Esophagus muscularis mucosa (tissue), 4 donors: ENCODE data around the gene SLC22A5. TPM values are rescaled to one million over a fixed set of nuclear protein-coding genes. Genes with fewer than 3 reads are reported as not detected.

Source experiments
- DNase-seq: peaks from one replicate; pipeline ENCODE4 v3.0.0-alpha.2; 2017; ENCODE audit errors: extremely low spot score
- H3K27ac ChIP-seq, 4 donors: fragments of 200-600 bp; sonication (generic); replicated peaks in 1 of 4; 1 replicate in 3 of 4; 2 replicates in 1 of 4; pipeline ENCODE4 v1.5.1; 2016 to 2019; ENCODE audit warnings: mild to moderate bottlenecking in 1 of 4
- H3K27me3 ChIP-seq, 4 donors: fragments of 200-600 bp; sonication (generic); one replicate each; pipeline versions ENCODE4 v1.5.1 to v1.6.0; 2016 to 2019
- H3K36me3 ChIP-seq, 4 donors: fragments of 200-600 bp; sonication (generic); one replicate each; pipeline ENCODE4 v1.5.1; 2016 to 2019
- H3K4me1 ChIP-seq, 4 donors: fragments of 200-600 bp; sonication (generic); one replicate each; pipeline ENCODE4 v1.5.1; 2016 to 2019
- H3K4me3 ChIP-seq, 4 donors: fragments of 200-600 bp; sonication (generic); 1 replicate in 2 of 4; 2 replicates in 2 of 4; pipeline ENCODE4 v1.5.1; 2016 to 2019; ENCODE audit warnings: mild to moderate bottlenecking in 4 of 4, moderate library complexity in 1 of 4
- H3K9me3 ChIP-seq, 4 donors: fragments of 200-600 bp; sonication (generic); 1 replicate in 3 of 4; 2 replicates in 1 of 4; pipeline ENCODE4 v1.5.1; 2016 to 2019
- CTCF ChIP-seq, 3 experiments: fragments of 200-600 bp in 2 of 3; fragments of 450-650 bp in 1 of 3; sonication (generic) in 2 of 3; IDR thresholded peaks; one replicate each; pipeline ENCODE4 v1.5.1; 2017 to 2019; ENCODE audit warnings: antibody characterized with exemption in 3 of 3, mild to moderate bottlenecking in 2 of 3, moderate library complexity in 1 of 3
- EP300 ChIP-seq: sonication (generic); formaldehyde crosslinking; IDR thresholded peaks from one replicate; pipeline ENCODE4 v1.6.1; 2017; ENCODE audit warnings: antibody characterized with exemption
- POLR2A ChIP-seq: fragments of 450-650 bp; IDR thresholded peaks from one replicate; pipeline ENCODE4 v1.6.1; 2017; ENCODE audit warnings: antibody characterized with exemption, moderate library complexity, mild to moderate bottlenecking, low read depth
- POLR2AphosphoS5 ChIP-seq, 2 donors: sonication (generic); formaldehyde crosslinking; IDR thresholded peaks; one replicate each; pipeline ENCODE4 v1.6.1; 2017; ENCODE audit warnings: antibody characterized with exemption in 2 of 2
- WGBS: methylation state at CpG from one replicate; pipeline ENCODE4 v1.1.5; 2018; 5-methylcytosine and 5-hydroxymethylcytosine counted together
- intact Hi-C: fragments of 100-400 bp; cut with DNase I; formaldehyde crosslinking; loops from one replicate; pipeline ENCODE4 v1.15.1; 2023
- total RNA-seq, 4 donors: library from RNA; depleted of rRNA; stranded (reverse); fragments of >200 nt; gene quantifications; one replicate each; pipeline versions ENCODE4 v1.1.0 to v1.2.1, GENCODE V29; 2016

The SLC22A5 gene
- total RNA-seq, 4 donors from 2014 or later = 6.2 to 8.8 (median 7.5) TPM

GRCh38 chr5:132392411-132392810 is 22.9 kb downstream of the SLC22A5 start:
- WGBS = 95% methylated on average over 8 of the region's 8 CpGs
- H3K4me1 ChIP-seq = peaks cover 32 to 40% (median 38%) of the 10 kb centered on the region in 4 donors
- H3K27ac ChIP-seq = no peak overlapping the region
- no peak overlapping the region for H3K4me3 ChIP-seq
- TF ChIP-seq CTCF (IDR thresholded peaks at IDR 0.05) (no peak), POLR2A (no peak), POLR2AphosphoS5 (IDR thresholded peaks at IDR 0.05) (no peak), EP300 (no peak)
- peaks cover 10 to 52% (median 34%) of the 10 kb centered on the region in 4 donors for H3K36me3 ChIP-seq
- no peaks in the 10 kb centered on the region for H3K27me3 ChIP-seq
- no peaks in the 10 kb centered on the region for H3K9me3 ChIP-seq
- peak; percentile 82 for DNase-seq
- intact Hi-C loops = no loop called here

- no peak for TF ChIP-seq CTCF (IDR thresholded peaks at IDR 0.05)
- no peak for TF ChIP-seq POLR2A
- TF ChIP-seq POLR2AphosphoS5 (IDR thresholded peaks at IDR 0.05) = no peak
- no peak for TF ChIP-seq EP300
- Histone ChIP-seq H3K9me3 (no peaks in the 10 kb centered on the region), H3K27me3 (no peaks in the 10 kb centered on the region), H3K36me3 (peaks cover 10 to 52% (median 34%) of the 10 kb centered on the region in 4 donors), H3K4me1 (peaks cover 24 to 34% (median 31%) of the 10 kb centered on the region in 4 donors), H3K4me3 (no peak overlapping the region), H3K27ac (no peak overlapping the region)
- WGBS = 97% methylated on average over 6 of the region's 6 CpGs
- intact Hi-C loops = no loop called here
- DNase-seq = peak; percentile 70
Observed at GRCh38 chr5:132392978-132393825, 23.7 kb downstream of the SLC22A5 start.

- H3K4me1 ChIP-seq = peaks cover 9 to 18% (median 16%) of the 10 kb centered on the region in 4 donors
- WGBS = 69% methylated on average over 4 of the region's 4 CpGs
- no peaks in the 10 kb centered on the region for H3K27me3 ChIP-seq
- H3K27ac ChIP-seq = no peak overlapping the region
- no peak overlapping the region for H3K4me3 ChIP-seq
- no peak for DNase-seq
- intact Hi-C loops = no loop called here
- TF ChIP-seq POLR2AphosphoS5 (IDR thresholded peaks at IDR 0.05) (no peak), CTCF (IDR thresholded peaks at IDR 0.05) (no peak)
- peaks cover 10 to 43% (median 34%) of the 10 kb centered on the region in 4 donors for H3K36me3 ChIP-seq
- H3K9me3 ChIP-seq = no peaks in the 10 kb centered on the region
Observed at GRCh38 chr5:132394667-132395259, 25.3 kb downstream of the SLC22A5 start.

GRCh38 chr5:132396589-132397031 is 27.1 kb downstream of the SLC22A5 start:
- Histone ChIP-seq H3K4me3 (no peak overlapping the region), H3K9me3 (no peaks in the 10 kb centered on the region), H3K36me3 (peaks cover 10 to 39% (median 33%) of the 10 kb centered on the region in 4 donors), H3K27me3 (no peaks in the 10 kb centered on the region), H3K4me1 (peaks cover 0 to 4% (median 0%) of the 10 kb centered on the region in 4 donors), H3K27ac (no peak overlapping the region)
- no peak for DNase-seq
- no peak for TF ChIP-seq CTCF (IDR thresholded peaks at IDR 0.05)
- no peak for TF ChIP-seq POLR2AphosphoS5 (IDR thresholded peaks at IDR 0.05)
- TF ChIP-seq POLR2A = no peak
- TF ChIP-seq EP300 = no peak
- intact Hi-C loops = no loop called here
- 75% methylated on average over 1 of the region's 1 CpG for WGBS
